Measurements from ENCODE around the gene APBB2. TPM values are rescaled to one million over a fixed set of nuclear protein-coding genes. Genes with fewer than 3 reads are reported as not detected.
A peak's percentile ranks its signal among the peaks of the same experiment; 100 is the strongest.

Gene APBB2
- total RNA-seq, 1 donor from 2014 or later, result 23.5 TPM

DNA sequence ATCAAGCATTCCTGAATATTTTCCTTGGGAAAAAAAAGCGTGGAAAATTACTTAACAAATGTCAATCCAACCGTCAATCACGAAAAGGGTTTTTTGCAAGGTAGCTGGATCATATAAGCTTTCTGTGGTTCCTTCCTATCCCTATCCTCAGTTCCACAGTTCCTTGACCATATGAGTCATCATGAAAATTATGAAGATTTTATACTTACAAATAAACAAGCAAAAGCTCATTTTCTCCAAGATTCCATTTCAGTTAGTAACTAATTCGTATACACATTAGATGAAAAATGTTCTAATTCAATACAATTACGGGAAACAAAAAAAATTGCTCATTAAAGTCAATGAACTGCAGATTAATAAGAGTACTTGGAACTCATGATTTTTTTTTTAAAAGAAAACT lies 235.8 kb downstream of the APBB2 start:
- no peaks in the 10 kb centered on the region for H3K27me3 ChIP-seq (ENCODE audit: low read depth)
- peaks cover 10% of the 10 kb centered on the region for H3K4me1 ChIP-seq
- intact Hi-C loops (cut with micrococcal nuclease), result no loop called here
- no peak for TF ChIP-seq CTCF (IDR thresholded peaks at IDR 0.05; ENCODE audit: borderline replicate concordance)
- DNase-seq, result no peak
- no peak overlapping the region for H3K4me3 ChIP-seq
- H3K9me3 ChIP-seq (replicated peaks), result peaks cover 12% of the 10 kb centered on the region
- H3K36me3 ChIP-seq, result peaks cover 6% of the 10 kb centered on the region
- H3K27ac ChIP-seq (replicated peaks), result no peak overlapping the region

GRCh38 chr4:40976343-40976742 lies 238.0 kb downstream of the APBB2 start:
- DNase-seq, result no peak
- intact Hi-C loops (cut with micrococcal nuclease), result loop anchor here (2.0 kb wide), 1 partner anchor 236 kb away; no protein-coding TSS in a partner anchor
- peaks cover 12% of the 10 kb centered on the region for H3K9me3 ChIP-seq (replicated peaks)
- H3K4me3 ChIP-seq, result no peak overlapping the region
- peaks cover 6% of the 10 kb centered on the region for H3K36me3 ChIP-seq
- TF ChIP-seq CTCF (IDR thresholded peaks at IDR 0.05; ENCODE audit: borderline replicate concordance), result peak; percentile 84
- no peaks in the 10 kb centered on the region for H3K27me3 ChIP-seq (ENCODE audit: low read depth)
- peaks cover 10% of the 10 kb centered on the region for H3K4me1 ChIP-seq
- no peak overlapping the region for H3K27ac ChIP-seq (replicated peaks)

- no peaks in the 10 kb centered on the region for H3K36me3 ChIP-seq
- H3K9me3 ChIP-seq (replicated peaks), result no peaks in the 10 kb centered on the region
- intact Hi-C loops (cut with micrococcal nuclease), result no loop called here
- no peaks in the 10 kb centered on the region for H3K27me3 ChIP-seq (ENCODE audit: low read depth)
- peaks cover 10% of the 10 kb centered on the region for H3K4me1 ChIP-seq
- H3K27ac ChIP-seq (replicated peaks), result no peak overlapping the region
- DNase-seq, result no peak
- no peak overlapping the region for H3K4me3 ChIP-seq
- no peak for TF ChIP-seq CTCF (IDR thresholded peaks at IDR 0.05; ENCODE audit: borderline replicate concordance)
Measured at GRCh38 chr4:40972722-40973121, 241.6 kb downstream of the APBB2 start.

- Histone ChIP-seq H3K9me3 (replicated peaks) (peaks cover 6% of the 10 kb centered on the region), H3K27ac (replicated peaks) (no peak overlapping the region), H3K27me3 (ENCODE audit: low read depth) (no peaks in the 10 kb centered on the region), H3K4me3 (no peak overlapping the region), H3K4me1 (peaks cover 6% of the 10 kb centered on the region), H3K36me3 (no peaks in the 10 kb centered on the region)
- intact Hi-C loops (cut with micrococcal nuclease), result no loop called here
- no peak for TF ChIP-seq CTCF (IDR thresholded peaks at IDR 0.05; ENCODE audit: borderline replicate concordance)
- no peak for DNase-seq
Measured at GRCh38 chr4:40971338-40971737, 243.0 kb downstream of the APBB2 start.

DNA sequence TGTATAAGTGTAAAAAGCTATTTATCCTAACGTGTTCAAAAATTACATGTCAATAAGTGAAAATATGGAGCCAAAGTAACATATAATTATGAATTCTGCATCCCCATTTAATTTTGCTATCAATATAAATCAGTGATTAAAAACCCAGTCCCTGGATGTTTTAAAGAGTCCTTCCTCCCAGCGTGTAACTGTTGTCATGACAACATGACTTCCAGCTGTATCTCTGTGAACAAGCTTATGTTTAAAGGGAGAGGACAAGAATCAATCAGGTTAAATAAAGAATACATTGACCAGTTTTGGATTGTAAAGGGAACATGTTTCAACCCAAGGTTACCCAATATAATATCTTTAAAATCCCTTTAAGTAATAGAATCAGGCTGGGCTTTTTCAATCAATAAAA lies 244.8 kb downstream of the APBB2 start:
- TF ChIP-seq CTCF (IDR thresholded peaks at IDR 0.05; ENCODE audit: borderline replicate concordance), result no peak
- Histone ChIP-seq H3K27ac (replicated peaks) (no peak overlapping the region), H3K4me1 (no peaks in the 10 kb centered on the region), H3K9me3 (replicated peaks) (peaks cover 6% of the 10 kb centered on the region), H3K36me3 (no peaks in the 10 kb centered on the region), H3K4me3 (no peak overlapping the region), H3K27me3 (ENCODE audit: low read depth) (no peaks in the 10 kb centered on the region)
- no peak for DNase-seq
- intact Hi-C loops (cut with micrococcal nuclease), result no loop called here

GRCh38 chr4:40967550-40967949 lies 246.8 kb downstream of the APBB2 start:
- DNase-seq, result no peak
- Histone ChIP-seq H3K9me3 (replicated peaks) (peaks cover 6% of the 10 kb centered on the region), H3K36me3 (no peaks in the 10 kb centered on the region), H3K4me3 (no peak overlapping the region), H3K27ac (replicated peaks) (no peak overlapping the region), H3K4me1 (peaks cover 8% of the 10 kb centered on the region), H3K27me3 (ENCODE audit: low read depth) (no peaks in the 10 kb centered on the region)
- intact Hi-C loops (cut with micrococcal nuclease), result no loop called here
- TF ChIP-seq CTCF (IDR thresholded peaks at IDR 0.05; ENCODE audit: borderline replicate concordance), result no peak

Data from left ventricle myocardium inferior (tissue), 1 donor.